ENCODE results near the gene CTSD.
"Not testable (repeated sequence)": the region's sequence is repeated elsewhere in the genome, so short reads cannot be mapped to it uniquely, and the experiment has no call there.

Gene CTSD

DNA sequence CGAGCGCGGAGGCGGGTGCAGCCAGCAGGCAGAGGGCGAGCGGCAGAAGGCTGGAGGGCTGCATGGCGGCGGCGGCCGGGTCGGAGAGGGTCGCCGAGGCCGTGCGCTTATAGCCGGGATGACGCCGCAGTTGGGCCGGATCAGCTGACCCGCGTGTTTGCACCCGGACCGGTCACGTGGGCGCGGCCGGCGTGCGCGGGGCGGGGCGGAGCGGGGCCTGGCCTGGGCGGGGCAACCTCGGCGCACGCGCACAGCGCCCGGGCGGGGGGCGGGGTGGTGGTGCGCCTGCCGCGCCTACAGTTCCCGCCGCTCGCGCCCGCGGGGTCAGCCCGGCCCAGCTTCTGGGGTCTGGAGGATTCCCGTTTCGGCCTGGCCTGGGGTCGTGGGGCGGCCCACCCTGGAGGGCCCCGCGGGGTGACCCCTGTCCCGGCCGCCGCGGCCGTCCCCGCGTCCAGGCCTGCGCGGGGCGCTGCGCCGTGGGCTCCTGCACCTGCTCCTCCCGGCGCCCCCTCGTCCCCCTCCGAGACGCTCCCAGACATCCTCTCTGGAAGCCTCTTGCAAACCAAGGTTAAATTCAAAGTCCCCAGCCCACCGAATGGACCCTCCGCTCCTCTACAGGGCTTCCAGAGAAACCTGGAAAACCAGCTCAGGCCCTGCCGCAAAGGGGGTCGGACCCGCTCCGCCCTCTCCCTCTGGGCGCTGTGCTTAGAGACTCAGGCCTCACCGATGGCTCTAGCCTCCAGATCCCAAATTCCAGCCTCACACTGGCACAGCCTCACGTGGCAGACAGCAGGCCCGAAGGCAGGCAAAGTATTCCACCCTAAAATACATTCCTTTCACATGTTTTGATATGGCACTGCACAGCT lies at the start of gene CTSD:
Gene CTSD, minus strand, starts transcription at position 132 of the 866 bp plus-strand sequence. Its CDS starts 68 bp downstream, at position 64.
- DNase-seq: peak; percentile 84

DNA sequence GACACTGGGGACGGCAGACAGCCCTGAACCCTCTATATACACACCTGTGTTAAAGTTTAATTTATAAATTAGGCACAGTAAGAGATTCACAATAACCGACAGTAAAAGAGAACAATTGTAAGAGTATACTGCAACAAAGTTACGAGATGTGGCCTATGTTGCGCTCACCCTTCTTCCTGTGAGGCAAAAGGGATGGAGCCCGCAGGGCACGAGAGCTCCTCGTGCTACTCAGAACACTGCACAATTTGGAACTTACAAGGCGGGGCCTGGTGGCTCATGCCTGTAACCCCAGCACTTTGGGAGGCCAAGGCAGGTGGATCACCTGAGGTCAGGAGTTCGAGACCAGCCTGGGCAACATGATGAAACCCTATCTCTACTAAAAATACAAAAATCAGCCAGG lies 49.6 kb upstream of the CTSD start:
- DNase-seq: not testable (repeated sequence)

DNA sequence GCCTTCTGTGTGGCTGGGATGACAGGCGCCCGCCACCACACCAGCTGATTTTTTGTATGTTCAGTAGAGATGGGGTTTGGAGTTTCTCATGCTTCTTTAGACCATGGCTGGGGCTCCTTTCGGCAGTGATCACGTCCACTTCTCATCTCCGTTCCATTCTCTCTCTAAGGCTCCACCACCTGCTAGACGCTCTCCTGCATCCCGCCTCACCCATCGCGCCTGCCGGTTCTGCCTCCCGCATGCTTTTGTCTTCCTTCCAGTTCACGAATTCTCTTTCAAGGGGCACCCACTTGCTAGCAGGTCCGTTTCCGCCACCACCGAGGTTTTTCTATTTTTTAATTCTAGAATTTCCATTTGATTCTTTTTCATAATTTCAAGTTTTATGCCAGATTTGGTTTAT lies 49.1 kb upstream of the CTSD start:
- no peak for DNase-seq

- no peak for DNase-seq
Observed at GRCh38 chr11:1812274-1812673, 48.5 kb upstream of the CTSD start.

DNA sequence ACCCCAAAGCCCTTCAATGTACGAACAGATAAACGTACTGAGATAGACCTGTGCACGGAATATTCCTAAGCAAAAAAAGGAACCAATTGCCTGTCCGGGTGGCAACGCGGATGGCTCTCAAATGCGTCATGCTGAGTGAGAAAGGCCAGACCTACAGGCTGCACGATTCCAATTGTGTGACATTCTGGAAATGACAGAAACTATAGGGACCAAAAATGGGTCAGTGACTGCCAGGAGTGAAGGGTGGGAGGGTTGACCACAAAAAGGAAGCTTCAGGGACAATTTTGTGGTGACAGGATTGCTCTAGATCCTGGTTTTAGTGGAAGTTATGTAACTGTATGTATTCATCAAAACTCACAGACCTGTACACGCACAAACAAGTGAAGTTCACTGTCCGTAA lies 47.0 kb upstream of the CTSD start:
- DNase-seq: peak; percentile 32

DNA sequence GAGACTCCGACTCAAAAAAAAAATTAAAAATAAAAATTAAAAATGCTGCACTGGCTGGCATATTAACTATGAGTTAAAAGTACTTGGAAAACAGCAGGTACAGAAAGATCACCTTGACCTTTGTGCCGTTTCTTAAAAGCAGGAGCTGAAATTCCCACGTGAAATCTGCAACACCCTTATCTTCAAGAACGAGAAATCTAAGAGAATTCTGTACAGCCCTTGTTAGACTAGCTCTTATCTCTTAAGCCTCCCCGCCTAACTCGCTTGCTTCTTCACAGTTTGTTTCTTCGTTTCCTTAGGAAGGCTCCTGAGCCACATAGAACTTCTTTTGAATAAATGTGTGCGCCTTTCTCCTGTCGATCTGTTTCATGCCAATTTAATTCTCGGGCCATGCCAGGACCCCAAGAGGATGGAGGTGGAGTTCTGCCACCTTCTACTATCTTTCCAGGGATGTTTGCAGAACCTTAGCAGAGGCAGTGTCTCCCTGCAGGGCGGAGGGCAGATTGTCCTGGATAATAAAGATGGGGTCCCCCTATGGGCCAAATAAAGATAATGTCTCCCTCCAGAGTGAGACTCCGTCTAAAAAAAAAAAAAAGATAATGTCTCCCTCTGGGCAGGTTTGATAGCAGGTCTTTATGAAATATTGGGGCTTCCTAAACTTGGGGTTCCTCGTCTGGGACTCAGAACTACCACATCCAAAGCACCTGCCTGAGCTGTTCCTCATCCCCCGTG lies 43.7 kb upstream of the CTSD start:
- DNase-seq: no peak

- DNase-seq: no peak
Observed at GRCh38 chr11:1805525-1805924, 41.8 kb upstream of the CTSD start.

GRCh38 chr11:1803835-1804519 lies 40.2 kb upstream of the CTSD start:
- DNase-seq: not testable (repeated sequence)

- no peak for DNase-seq
Observed at GRCh38 chr11:1803246-1803645, 39.5 kb upstream of the CTSD start.

- DNase-seq: no peak
Observed at GRCh38 chr11:1797391-1798125, 33.8 kb upstream of the CTSD start.

- no peak for DNase-seq
Observed at GRCh38 chr11:1796413-1797011, 32.8 kb upstream of the CTSD start.

- no peak for DNase-seq
Observed at GRCh38 chr11:1793081-1793480, 29.4 kb upstream of the CTSD start.

DNA sequence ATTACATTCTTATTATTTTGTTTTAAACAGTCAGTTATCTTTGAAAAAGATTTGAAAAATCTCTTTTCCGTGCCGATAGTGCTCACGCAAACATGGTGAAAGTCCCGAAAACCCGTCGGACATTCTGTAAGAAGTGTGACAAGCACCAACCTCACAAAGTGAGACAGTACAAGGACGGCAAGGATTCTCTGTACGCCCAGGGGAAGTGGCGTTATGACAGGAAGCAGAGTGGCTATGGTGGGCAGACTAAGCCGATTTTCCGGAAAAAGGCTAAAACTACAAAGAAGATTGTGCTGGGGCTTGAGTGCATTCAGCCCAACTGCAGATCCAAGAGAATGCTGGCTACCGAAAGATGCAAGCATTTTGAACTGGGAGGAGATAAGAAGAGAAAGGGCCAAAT lies 28.7 kb upstream of the CTSD start:
- DNase-seq: no peak

DNA sequence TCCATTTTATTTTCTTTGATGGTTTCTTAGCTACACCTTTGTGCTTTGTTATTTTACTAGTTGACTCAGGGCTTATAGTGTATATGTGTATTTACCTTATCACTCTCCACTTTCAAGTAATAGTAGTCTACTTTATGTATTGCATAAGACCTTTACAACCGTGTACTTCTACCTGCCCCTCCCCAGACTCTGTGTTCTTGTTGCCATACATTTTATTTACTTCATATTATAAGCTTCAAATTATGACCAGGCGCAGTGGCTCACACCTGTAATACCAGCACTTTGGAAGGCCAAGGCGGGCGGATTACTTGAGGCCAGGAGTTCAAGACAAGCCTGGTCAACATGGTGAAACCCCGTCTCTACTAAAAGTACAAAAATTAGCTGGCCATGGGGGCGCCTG lies 28.2 kb upstream of the CTSD start:
- no peak for DNase-seq

GRCh38 chr11:1786466-1786865 lies 22.7 kb upstream of the CTSD start:
- DNase-seq: no peak

DNA sequence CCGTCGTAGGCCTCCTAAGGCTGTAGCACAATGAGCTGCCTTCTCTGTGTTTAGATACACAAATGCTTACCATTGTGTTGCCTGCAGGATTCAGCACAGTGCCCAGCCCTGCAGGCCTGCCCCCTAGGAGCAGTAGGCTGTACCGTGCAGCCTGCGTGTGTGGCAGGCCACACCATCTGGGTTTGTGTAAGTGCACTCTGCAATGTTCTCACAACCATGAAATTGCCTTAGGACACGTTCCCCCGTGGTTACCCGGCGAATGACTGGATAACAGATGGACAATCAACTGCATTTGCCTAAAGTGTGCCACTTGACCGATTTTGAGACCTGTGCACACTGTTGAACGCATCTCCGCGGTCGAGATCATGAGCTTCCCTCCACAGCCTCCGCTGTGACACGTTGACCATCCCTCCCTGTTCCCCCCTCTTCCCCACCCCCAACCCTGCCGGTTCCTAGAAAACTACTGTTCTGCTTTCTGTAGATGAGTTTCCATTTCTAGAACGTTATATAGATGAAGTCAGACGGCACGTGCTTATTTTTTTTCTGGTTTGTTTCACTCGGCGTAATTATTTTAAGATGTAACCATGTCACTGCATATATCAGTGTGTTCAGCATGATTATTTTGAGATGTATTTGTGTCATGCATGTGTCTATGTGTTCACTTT lies 22.2 kb upstream of the CTSD start:
- no peak for DNase-seq

DNA sequence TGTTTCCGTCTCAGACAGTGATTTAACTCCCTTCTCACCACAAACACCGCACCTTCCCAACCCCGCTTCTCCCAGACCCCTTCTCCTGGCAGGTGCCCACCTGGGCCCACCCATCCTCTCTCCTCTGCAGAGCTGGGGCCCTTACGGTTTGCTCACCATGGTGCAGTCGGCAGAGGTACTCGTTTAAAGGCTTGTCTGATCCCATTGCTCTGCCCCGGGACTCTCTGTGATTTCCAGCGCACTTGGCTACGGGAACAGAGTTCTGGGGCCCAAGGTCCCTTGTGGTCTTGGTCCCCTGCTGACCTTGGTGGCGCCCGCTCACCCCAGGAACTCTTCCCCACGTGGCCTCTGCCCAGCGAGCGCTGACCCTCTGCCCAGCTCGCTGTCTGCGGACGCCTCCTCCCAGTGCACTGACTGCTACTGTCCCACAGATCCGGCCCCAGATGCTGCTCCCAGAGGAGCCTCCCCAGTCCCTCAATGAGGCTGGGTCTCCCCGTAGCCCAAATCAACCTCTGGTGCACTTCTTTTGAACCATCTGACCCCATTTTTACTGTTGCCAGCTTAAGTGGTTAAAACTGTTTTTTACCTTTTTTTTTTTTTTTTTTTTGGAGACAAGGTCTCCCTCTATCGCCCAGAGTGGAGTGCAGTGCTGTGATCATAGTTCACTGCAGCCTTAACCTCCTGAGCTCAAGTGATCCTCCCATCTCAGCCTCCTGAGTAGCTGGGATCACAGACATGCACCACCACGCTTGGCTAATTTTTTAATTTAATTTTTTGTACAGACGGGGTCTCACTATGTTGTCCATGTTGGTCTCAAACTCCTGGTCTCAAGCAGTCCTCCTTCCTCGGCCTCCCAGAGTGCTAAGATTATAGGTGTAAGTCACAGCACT lies 21.3 kb upstream of the CTSD start:
- no peak for DNase-seq

- DNase-seq: no peak
Observed at GRCh38 chr11:1783725-1784529, 20.2 kb upstream of the CTSD start.

GRCh38 chr11:1782831-1783724 lies 19.4 kb upstream of the CTSD start:
- peak; percentile 65 for DNase-seq
